Peyer's patch (tissue), 4 donors: ENCODE measurements around the gene SH3PXD2B.

Experiments used
- POLR2A ChIP-seq, 2 donors: fragments of 450-650 bp; IDR thresholded peaks; one replicate each; pipeline ENCODE4 v1.5.1; 2017; ENCODE audit warnings: antibody characterized with exemption in 2 of 2, mild to moderate bottlenecking in 2 of 2, moderate library complexity in 2 of 2
- TF ChIP-seq, protein P1 (sequence below), 6 experiments: fragments of 450-650 bp in 4 of 6; fragments of 200-600 bp in 2 of 6; sonication (generic) in 1 of 6; IDR thresholded peaks; one replicate each; pipeline ENCODE4 v1.5.1; 2017 to 2019; ENCODE audit warnings: antibody characterized with exemption in 6 of 6, mild to moderate bottlenecking in 3 of 6, moderate library complexity in 1 of 6

- TF ChIP-seq, protein P1, sequence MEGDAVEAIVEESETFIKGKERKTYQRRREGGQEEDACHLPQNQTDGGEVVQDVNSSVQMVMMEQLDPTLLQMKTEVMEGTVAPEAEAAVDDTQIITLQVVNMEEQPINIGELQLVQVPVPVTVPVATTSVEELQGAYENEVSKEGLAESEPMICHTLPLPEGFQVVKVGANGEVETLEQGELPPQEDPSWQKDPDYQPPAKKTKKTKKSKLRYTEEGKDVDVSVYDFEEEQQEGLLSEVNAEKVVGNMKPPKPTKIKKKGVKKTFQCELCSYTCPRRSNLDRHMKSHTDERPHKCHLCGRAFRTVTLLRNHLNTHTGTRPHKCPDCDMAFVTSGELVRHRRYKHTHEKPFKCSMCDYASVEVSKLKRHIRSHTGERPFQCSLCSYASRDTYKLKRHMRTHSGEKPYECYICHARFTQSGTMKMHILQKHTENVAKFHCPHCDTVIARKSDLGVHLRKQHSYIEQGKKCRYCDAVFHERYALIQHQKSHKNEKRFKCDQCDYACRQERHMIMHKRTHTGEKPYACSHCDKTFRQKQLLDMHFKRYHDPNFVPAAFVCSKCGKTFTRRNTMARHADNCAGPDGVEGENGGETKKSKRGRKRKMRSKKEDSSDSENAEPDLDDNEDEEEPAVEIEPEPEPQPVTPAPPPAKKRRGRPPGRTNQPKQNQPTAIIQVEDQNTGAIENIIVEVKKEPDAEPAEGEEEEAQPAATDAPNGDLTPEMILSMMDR (IDR thresholded peaks at IDR 0.05), result no peak
- no peak for TF ChIP-seq POLR2A (IDR thresholded peaks at IDR 0.05)
Observed at GRCh38 chr5:172322028-172322965, 132.0 kb downstream of the SH3PXD2B start.
